ENCODE data around the gene COX10.

COX10 gene

DNA sequence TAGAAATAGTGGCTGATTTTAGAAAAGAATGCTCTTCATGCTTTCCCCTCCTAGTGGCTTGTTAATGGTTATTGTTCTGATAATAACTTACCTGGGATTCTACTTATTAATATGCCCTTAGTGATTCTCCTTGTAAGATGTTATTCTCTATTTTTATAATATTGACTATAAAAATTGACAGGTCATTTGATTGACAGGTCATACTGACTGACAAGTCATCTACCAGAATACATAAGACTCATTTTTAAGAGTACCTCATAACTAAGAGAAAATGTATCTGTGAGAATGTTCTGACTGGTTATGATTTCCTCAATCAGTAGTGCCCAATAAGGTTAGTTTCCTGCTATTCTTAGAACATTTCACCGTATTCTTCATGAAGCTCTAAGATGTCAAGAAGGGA lies 8.6 kb upstream of the COX10 start:
- Histone ChIP-seq H3K27me3 (ENCODE audit: insufficient read depth, low read length, poor library complexity) (no peaks in the 10 kb centered on the region), H4K5ac (ENCODE audit: low read length) (no peak overlapping the region), H2BK15ac (replicated peaks; ENCODE audit: low read depth) (no peak overlapping the region), H3K4me3 (ENCODE audit: low read length) (no peak overlapping the region), H3K23ac (ENCODE audit: low read length) (no peak overlapping the region), H3K27ac (ENCODE audit: low read depth, low read length) (no peak overlapping the region), H2AK5ac (ENCODE audit: low read length) (no peak overlapping the region), H3K9ac (ENCODE audit: low read length) (no peak overlapping the region), H3K79me2 (ENCODE audit: control insufficient read depth, insufficient read depth, low read length) (peaks cover 3% of the 10 kb centered on the region), H2BK120ac (ENCODE audit: low read depth, low read length) (no peak overlapping the region), H3K4me1 (ENCODE audit: control insufficient read depth, low read depth, low read length) (no peaks in the 10 kb centered on the region), H3K79me1 (ENCODE audit: low read length) (peaks cover 5% of the 10 kb centered on the region), H4K8ac (ENCODE audit: low read depth, low read length) (no peak overlapping the region), H3K56ac (ENCODE audit: low read length) (no peak overlapping the region), H3K4ac (ENCODE audit: low read depth, low read length) (no peak overlapping the region), H3K18ac (ENCODE audit: low read length) (no peak overlapping the region), H2BK5ac (ENCODE audit: low read length) (no peak overlapping the region), H3K36me3 (ENCODE audit: control insufficient read depth, insufficient read depth, low read length) (no peaks in the 10 kb centered on the region), H3K4me2 (ENCODE audit: low read length) (no peak overlapping the region)
- DNase-seq: no peak
- WGBS (ENCODE audit: extremely low coverage, insufficient coverage, low lambda C conversion rate): no CpG with 5 or more reads among the region's 1 CpG

DNA sequence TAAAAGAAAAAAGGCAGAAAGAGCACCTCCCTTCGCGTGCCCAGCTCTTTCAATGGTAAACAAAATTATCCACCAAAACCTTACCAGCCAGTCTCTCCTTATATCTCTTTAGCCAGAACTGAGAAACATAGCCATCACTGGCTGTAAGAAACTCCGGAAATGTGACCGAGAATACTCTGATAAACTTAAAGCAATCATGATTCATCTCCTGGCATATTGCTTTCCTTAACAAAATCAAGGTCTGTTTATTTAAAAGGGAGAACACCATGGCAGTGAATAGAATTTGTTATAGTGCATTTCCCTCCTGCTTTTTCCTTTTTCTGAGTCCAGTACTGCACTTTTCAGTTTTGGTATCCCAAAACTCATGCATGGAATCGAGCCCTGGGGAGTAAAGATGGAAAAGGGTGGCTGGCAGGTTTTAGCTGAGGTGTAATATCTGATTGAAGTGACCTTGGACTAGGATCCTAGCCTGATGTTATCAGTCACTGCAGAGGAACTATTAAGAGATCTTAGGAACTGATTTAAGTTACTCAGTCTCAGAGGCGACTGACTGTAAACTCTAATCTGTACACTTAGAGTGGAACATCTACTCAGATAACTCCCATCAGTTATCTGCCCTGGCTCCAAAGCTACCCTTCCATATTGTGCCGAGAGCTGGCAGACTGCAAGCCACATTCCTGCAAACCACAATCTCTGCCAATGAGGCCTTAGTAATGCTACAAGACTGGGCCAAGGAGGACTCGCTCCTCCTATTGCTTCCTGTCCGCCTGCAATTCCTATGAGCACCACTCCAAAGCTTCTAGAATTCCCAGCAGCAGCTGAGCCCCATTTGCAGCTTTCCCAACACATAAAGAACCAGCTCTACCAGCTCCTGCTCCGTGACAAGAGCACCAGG lies 7.4 kb upstream of the COX10 start:
- H3K23ac ChIP-seq (ENCODE audit: low read length): no peak overlapping the region
- H3K4me3 ChIP-seq (ENCODE audit: low read length): no peak overlapping the region
- H3K9ac ChIP-seq (ENCODE audit: low read length): no peak overlapping the region
- DNase-seq: peak; percentile 45
- no peak overlapping the region for H3K56ac ChIP-seq (ENCODE audit: low read length)
- no peak overlapping the region for H4K8ac ChIP-seq (ENCODE audit: low read depth, low read length)
- H3K36me3 ChIP-seq (ENCODE audit: control insufficient read depth, insufficient read depth, low read length): no peaks in the 10 kb centered on the region
- H3K4ac ChIP-seq (ENCODE audit: low read depth, low read length): no peak overlapping the region
- H4K5ac ChIP-seq (ENCODE audit: low read length): no peak overlapping the region
- no peaks in the 10 kb centered on the region for H3K27me3 ChIP-seq (ENCODE audit: insufficient read depth, low read length, poor library complexity)
- no peak overlapping the region for H3K18ac ChIP-seq (ENCODE audit: low read length)
- no peak overlapping the region for H2AK5ac ChIP-seq (ENCODE audit: low read length)
- H3K79me2 ChIP-seq (ENCODE audit: control insufficient read depth, insufficient read depth, low read length): peaks cover 3% of the 10 kb centered on the region
- H2BK120ac ChIP-seq (ENCODE audit: low read depth, low read length): no peak overlapping the region
- no peaks in the 10 kb centered on the region for H3K4me1 ChIP-seq (ENCODE audit: control insufficient read depth, low read depth, low read length)
- H2BK5ac ChIP-seq (ENCODE audit: low read length): no peak overlapping the region
- H2BK15ac ChIP-seq (replicated peaks; ENCODE audit: low read depth): no peak overlapping the region
- no peak overlapping the region for H3K27ac ChIP-seq (ENCODE audit: low read depth, low read length)
- no peak overlapping the region for H3K4me2 ChIP-seq (ENCODE audit: low read length)
- no CpG with 5 or more reads among the region's 10 CpGs for WGBS (ENCODE audit: extremely low coverage, insufficient coverage, low lambda C conversion rate)
- H3K79me1 ChIP-seq (ENCODE audit: low read length): peaks cover 5% of the 10 kb centered on the region

DNA sequence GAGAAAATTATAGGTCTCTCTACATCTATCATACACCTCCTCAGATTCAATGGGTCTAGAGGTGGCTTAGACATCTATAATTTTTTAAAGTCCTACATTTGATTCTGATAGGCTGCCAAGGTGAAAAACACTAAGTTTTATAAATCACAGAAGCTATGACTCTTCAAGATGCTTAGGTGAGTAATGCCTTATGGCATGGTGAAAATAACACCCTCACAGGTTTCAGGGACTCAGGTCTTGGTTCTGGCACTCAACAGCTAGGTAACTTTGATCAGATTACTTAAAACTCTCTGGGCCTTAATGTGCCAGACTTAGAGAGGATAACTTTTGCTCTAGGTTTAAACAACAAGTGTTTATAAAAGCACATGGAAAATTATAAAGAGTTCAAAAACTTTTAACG lies 2.0 kb upstream of the COX10 start:
- no peak overlapping the region for H2AK5ac ChIP-seq (ENCODE audit: low read length)
- no peak overlapping the region for H4K5ac ChIP-seq (ENCODE audit: low read length)
- no peak overlapping the region for H2BK15ac ChIP-seq (replicated peaks; ENCODE audit: low read depth)
- H3K79me2 ChIP-seq (ENCODE audit: control insufficient read depth, insufficient read depth, low read length): peaks cover 19% of the 10 kb centered on the region
- H3K23ac ChIP-seq (ENCODE audit: low read length): no peak overlapping the region
- no CpG with 5 or more reads among the region's 1 CpG for WGBS (ENCODE audit: extremely low coverage, insufficient coverage, low lambda C conversion rate)
- H3K4me1 ChIP-seq (ENCODE audit: control insufficient read depth, low read depth, low read length): no peaks in the 10 kb centered on the region
- H3K27ac ChIP-seq (ENCODE audit: low read depth, low read length): no peak overlapping the region
- no peak overlapping the region for H4K8ac ChIP-seq (ENCODE audit: low read depth, low read length)
- H3K4me3 ChIP-seq (ENCODE audit: low read length): no peak overlapping the region
- no peak for DNase-seq
- no peak overlapping the region for H3K18ac ChIP-seq (ENCODE audit: low read length)
- no peak overlapping the region for H3K56ac ChIP-seq (ENCODE audit: low read length)
- peaks cover 15% of the 10 kb centered on the region for H3K79me1 ChIP-seq (ENCODE audit: low read length)
- H2BK5ac ChIP-seq (ENCODE audit: low read length): no peak overlapping the region
- no peak overlapping the region for H3K9ac ChIP-seq (ENCODE audit: low read length)
- H3K27me3 ChIP-seq (ENCODE audit: insufficient read depth, low read length, poor library complexity): no peaks in the 10 kb centered on the region
- no peaks in the 10 kb centered on the region for H3K36me3 ChIP-seq (ENCODE audit: control insufficient read depth, insufficient read depth, low read length)
- H2BK120ac ChIP-seq (ENCODE audit: low read depth, low read length): no peak overlapping the region
- no peak overlapping the region for H3K4ac ChIP-seq (ENCODE audit: low read depth, low read length)
- no peak overlapping the region for H3K4me2 ChIP-seq (ENCODE audit: low read length)

- H3K56ac ChIP-seq (ENCODE audit: low read length): peak overlapping the region; percentile 91
- no peak overlapping the region for H3K4ac ChIP-seq (ENCODE audit: low read depth, low read length)
- peaks cover 27% of the 10 kb centered on the region for H3K79me2 ChIP-seq (ENCODE audit: control insufficient read depth, insufficient read depth, low read length)
- H3K36me3 ChIP-seq (ENCODE audit: control insufficient read depth, insufficient read depth, low read length): no peaks in the 10 kb centered on the region
- H3K27ac ChIP-seq (ENCODE audit: low read depth, low read length): peak overlapping the region; percentile 69
- H3K23ac ChIP-seq (ENCODE audit: low read length): no peak overlapping the region
- H4K8ac ChIP-seq (ENCODE audit: low read depth, low read length): no peak overlapping the region
- no peaks in the 10 kb centered on the region for H3K4me1 ChIP-seq (ENCODE audit: control insufficient read depth, low read depth, low read length)
- DNase-seq: no peak
- H2BK120ac ChIP-seq (ENCODE audit: low read depth, low read length): no peak overlapping the region
- peaks cover 20% of the 10 kb centered on the region for H3K79me1 ChIP-seq (ENCODE audit: low read length)
- peak overlapping the region; percentile 81 for H3K4me3 ChIP-seq (ENCODE audit: low read length)
- H3K9ac ChIP-seq (ENCODE audit: low read length): peak overlapping the region; percentile 85
- no peaks in the 10 kb centered on the region for H3K27me3 ChIP-seq (ENCODE audit: insufficient read depth, low read length, poor library complexity)
- H2BK5ac ChIP-seq (ENCODE audit: low read length): no peak overlapping the region
- no CpG with 5 or more reads among the region's 25 CpGs for WGBS (ENCODE audit: extremely low coverage, insufficient coverage, low lambda C conversion rate)
- H2BK15ac ChIP-seq (replicated peaks; ENCODE audit: low read depth): no peak overlapping the region
- H4K5ac ChIP-seq (ENCODE audit: low read length): no peak overlapping the region
- no peak overlapping the region for H2AK5ac ChIP-seq (ENCODE audit: low read length)
- H3K18ac ChIP-seq (ENCODE audit: low read length): peak overlapping the region; percentile 53
- H3K4me2 ChIP-seq (ENCODE audit: low read length): peak overlapping the region; percentile 61
Observed at GRCh38 chr17:14068542-14069250, 608 bp upstream of the COX10 start.

DNA sequence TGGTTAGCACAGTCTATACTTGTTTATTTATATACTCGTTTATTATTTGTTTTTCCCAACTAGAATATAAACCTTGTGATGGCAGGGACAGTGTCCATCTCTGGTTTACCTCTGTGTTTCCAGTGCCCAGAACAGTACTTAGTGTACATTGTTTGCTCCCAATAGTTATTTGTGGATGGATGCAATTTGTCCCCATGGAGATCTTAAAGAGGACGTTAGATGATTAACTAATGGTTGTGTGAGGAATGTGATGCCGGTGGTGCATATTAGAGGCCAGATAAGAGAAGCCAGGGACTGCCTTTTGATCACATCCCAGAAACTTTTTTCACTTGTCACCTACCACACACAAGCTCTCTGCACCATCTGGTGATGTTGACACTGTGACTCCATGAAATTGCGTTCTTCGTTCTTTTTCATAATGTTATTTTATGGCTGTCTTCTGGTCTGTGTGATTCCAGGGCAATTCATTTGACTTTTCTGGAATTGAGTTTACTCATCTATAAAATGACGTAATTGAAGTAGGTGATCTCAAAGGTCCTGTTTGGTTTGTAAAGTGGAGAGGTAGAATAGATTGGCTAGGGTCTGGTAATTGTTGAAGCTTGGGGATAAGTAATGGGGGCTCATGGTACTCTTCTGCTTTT lies 1.2 kb downstream of the COX10 start:
- Histone ChIP-seq H3K79me2 (ENCODE audit: control insufficient read depth, insufficient read depth, low read length) (peaks cover 27% of the 10 kb centered on the region), H3K4me1 (ENCODE audit: control insufficient read depth, low read depth, low read length) (no peaks in the 10 kb centered on the region), H2AK5ac (ENCODE audit: low read length) (no peak overlapping the region), H3K56ac (ENCODE audit: low read length) (no peak overlapping the region), H3K79me1 (ENCODE audit: low read length) (peaks cover 19% of the 10 kb centered on the region), H3K27ac (ENCODE audit: low read depth, low read length) (no peak overlapping the region), H3K4ac (ENCODE audit: low read depth, low read length) (no peak overlapping the region), H3K4me2 (ENCODE audit: low read length) (no peak overlapping the region), H4K5ac (ENCODE audit: low read length) (no peak overlapping the region), H3K9ac (ENCODE audit: low read length) (no peak overlapping the region), H3K23ac (ENCODE audit: low read length) (no peak overlapping the region), H3K36me3 (ENCODE audit: control insufficient read depth, insufficient read depth, low read length) (no peaks in the 10 kb centered on the region), H3K27me3 (ENCODE audit: insufficient read depth, low read length, poor library complexity) (no peaks in the 10 kb centered on the region), H3K4me3 (ENCODE audit: low read length) (no peak overlapping the region), H2BK120ac (ENCODE audit: low read depth, low read length) (no peak overlapping the region), H4K8ac (ENCODE audit: low read depth, low read length) (no peak overlapping the region), H3K18ac (ENCODE audit: low read length) (no peak overlapping the region), H2BK15ac (replicated peaks; ENCODE audit: low read depth) (no peak overlapping the region), H2BK5ac (ENCODE audit: low read length) (no peak overlapping the region)
- no peak for DNase-seq
- WGBS (ENCODE audit: extremely low coverage, insufficient coverage, low lambda C conversion rate): 100% methylated on average over 1 of the region's 6 CpGs
